ENCODE results near the gene SPRED1. TPM values are rescaled to one million over a fixed set of nuclear protein-coding genes. Genes with fewer than 3 reads are reported as not detected.
"Not testable (repeated sequence)": the region's sequence is repeated elsewhere in the genome, so short reads cannot be mapped to it uniquely, and the experiment has no call there.

SPRED1 gene
- total RNA-seq, 2 experiments from 2014 or later = 0.77 to 1.2 TPM

DNA sequence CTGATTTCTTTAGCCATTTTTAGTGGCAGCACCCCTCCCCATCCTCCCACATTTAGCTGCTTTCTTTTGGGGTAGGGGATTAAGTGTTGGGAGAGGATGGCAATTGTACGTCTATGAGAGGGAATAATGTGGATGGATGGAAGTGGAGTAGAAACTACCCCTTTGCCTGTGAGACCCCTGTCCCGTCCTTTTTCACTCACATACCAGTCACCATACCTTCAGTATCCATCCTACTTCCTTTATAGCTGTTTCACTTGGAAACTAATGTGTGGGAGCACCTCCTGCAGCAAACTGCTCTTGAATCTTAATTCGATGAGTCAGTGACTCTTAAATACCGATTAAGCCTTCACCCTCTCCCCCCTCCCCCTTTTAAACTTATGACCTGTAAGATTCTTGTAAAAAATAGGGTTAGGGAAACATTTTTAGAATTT, 730 bp downstream of the SPRED1 start:
- no peak for ATAC-seq (ENCODE audit: low read depth)
- H3K4me3 Mint-ChIP-seq = peak overlapping the region; percentile 83
- POLR2A ChIA-PET = no interaction called here
- H3K27me3 Mint-ChIP-seq = peaks cover 43% of the 10 kb centered on the region
- H3K27ac Mint-ChIP-seq = no peak overlapping the region
- no peaks in the 10 kb centered on the region for H3K36me3 Mint-ChIP-seq
- DNase-seq = no peak
- peaks cover 22% of the 10 kb centered on the region for H3K4me1 Mint-ChIP-seq
- H3K9me3 Mint-ChIP-seq = no peaks in the 10 kb centered on the region

DNA sequence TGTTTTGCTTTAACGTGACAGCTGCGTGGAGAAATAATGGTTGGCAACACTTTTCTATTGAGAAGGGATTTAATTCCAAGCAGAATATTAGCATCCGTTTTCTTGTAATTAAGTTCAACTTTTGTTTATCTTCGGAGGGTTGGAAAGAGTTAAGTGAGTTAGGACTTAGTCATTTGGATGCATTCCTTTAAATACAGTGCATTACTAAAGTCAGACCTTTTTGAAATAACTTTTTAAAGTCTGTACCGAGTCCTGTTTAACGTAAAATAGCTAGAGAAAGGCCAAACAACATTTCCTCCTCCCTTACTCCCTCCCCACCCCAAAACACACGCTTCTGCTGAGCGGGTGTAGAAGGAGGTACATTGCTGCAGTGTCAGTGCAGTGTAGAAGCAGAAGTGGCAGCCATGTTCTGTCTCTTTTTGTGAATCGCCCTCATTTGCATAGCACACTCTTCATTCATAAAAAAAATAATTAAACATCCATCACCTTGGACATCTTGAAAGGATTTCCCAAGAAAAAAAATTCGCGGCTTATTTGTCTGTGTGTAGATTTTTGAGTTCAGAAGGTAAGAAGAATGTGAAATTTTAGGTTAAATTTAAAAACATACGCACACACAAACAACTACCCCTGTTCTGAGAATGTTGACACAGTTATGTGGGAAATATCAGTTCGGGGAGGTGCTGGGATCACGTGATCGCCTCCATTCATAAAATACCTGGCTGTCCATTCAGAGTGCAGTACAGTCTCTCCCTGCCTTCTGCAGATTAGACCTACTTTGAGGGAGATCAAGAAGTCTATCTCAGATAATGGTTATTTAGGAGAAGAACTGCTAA, 1.6 kb downstream of the SPRED1 start:
- peak overlapping the region; percentile 83 for H3K4me3 Mint-ChIP-seq
- H3K4me1 Mint-ChIP-seq = peaks cover 22% of the 10 kb centered on the region
- DNase-seq (no peak), ATAC-seq (ENCODE audit: low read depth) (peak; percentile 52)
- no peak overlapping the region for H3K27ac Mint-ChIP-seq
- no peaks in the 10 kb centered on the region for H3K9me3 Mint-ChIP-seq
- peaks cover 37% of the 10 kb centered on the region for H3K27me3 Mint-ChIP-seq
- H3K36me3 Mint-ChIP-seq = no peaks in the 10 kb centered on the region
- POLR2A ChIA-PET = no interaction called here

DNA sequence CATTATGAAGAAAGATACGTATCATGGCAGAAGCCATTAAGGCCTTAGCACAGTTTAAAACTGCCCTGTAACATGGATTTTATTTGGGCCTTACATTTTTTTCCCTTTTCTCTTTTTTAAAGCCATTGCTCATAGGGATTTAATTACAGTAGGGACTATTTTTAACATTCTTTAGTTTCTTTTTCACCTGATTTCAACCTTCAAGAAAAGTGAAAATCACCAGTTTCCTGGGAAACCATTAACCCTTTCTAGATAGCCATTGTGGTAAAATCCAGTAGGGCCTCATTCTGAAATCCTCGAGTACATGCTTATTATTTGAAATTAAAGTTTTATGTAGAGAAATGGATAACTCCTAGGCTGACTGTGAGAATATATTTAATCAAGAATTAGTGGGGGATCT, 3.1 kb downstream of the SPRED1 start:
- ATAC-seq (ENCODE audit: low read depth) = no peak
- no peak overlapping the region for H3K27ac Mint-ChIP-seq
- no peak overlapping the region for H3K4me3 Mint-ChIP-seq
- no peak for DNase-seq
- H3K9me3 Mint-ChIP-seq = no peaks in the 10 kb centered on the region
- H3K4me1 Mint-ChIP-seq = peaks cover 22% of the 10 kb centered on the region
- peaks cover 26% of the 10 kb centered on the region for H3K27me3 Mint-ChIP-seq
- POLR2A ChIA-PET = no interaction called here
- H3K36me3 Mint-ChIP-seq = no peaks in the 10 kb centered on the region

DNA sequence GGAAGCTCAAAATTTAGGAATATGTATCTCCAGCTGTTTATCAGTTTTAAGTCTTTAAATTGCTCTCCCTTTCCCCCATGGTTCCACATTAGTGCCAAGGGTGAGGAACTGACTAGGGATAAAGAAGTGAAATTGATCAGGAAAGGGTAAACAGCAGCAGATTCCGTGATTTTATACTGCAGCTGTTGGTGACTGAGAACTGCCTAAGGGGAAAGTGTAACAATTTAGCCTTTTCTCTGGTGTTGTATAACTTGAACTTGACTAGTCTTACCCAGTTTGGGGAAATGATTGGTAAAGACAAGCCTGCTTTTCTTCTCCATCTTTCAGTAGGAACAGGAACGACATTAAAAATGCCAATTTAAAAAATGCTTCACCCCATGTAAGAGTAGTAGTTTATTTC, 5.0 kb downstream of the SPRED1 start:
- ATAC-seq (ENCODE audit: low read depth) (no peak), DNase-seq (no peak)
- no peaks in the 10 kb centered on the region for H3K9me3 Mint-ChIP-seq
- POLR2A ChIA-PET = no interaction called here
- peaks cover 16% of the 10 kb centered on the region for H3K27me3 Mint-ChIP-seq
- peaks cover 13% of the 10 kb centered on the region for H3K4me1 Mint-ChIP-seq
- H3K36me3 Mint-ChIP-seq = no peaks in the 10 kb centered on the region
- no peak overlapping the region for H3K27ac Mint-ChIP-seq
- H3K4me3 Mint-ChIP-seq = no peak overlapping the region

DNA sequence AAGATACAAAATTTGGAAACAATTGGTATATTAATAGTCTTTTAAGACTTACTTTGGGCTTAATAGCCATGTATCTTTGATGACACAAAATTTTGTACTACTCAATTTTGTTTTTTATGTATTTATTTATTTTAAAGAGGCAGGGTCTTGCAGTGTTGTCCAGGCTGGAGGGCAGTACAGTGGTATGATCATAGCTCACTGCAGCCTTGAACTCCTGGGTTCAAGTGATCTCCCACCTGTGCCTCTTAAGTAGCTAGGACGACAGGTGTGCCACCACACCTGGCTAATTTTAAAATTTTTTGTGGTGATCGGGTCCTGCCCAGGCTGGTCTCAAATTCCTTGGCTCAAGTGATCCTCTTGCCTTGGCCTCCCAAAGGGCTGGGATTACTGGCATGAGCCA, 6.5 kb downstream of the SPRED1 start:
- H3K27ac Mint-ChIP-seq = no peak overlapping the region
- DNase-seq (no peak), ATAC-seq (ENCODE audit: low read depth) (no peak)
- H3K4me3 Mint-ChIP-seq = no peak overlapping the region
- no peaks in the 10 kb centered on the region for H3K36me3 Mint-ChIP-seq
- peaks cover 4% of the 10 kb centered on the region for H3K4me1 Mint-ChIP-seq
- H3K27me3 Mint-ChIP-seq = peaks cover 7% of the 10 kb centered on the region
- H3K9me3 Mint-ChIP-seq = no peaks in the 10 kb centered on the region
- POLR2A ChIA-PET = no interaction called here

DNA sequence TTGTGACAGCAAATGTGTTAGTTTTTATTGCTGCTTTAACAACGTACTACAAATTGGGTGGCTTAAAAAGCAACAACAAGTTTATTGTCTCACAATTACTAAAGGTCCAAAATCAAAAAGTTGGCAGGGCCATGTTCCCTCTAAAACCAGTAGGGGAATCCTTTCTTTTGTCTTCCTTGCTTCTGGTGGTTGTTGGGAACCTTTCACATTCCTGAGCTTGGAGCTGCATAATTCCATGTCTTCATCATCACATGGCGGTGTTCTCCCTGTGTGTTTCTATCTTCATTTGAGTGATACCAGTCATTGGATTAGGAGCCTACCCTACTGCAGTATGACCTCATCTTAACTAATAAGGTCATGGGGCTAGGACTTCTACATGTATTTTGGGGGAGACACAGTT, 7.4 kb downstream of the SPRED1 start:
- Mint-ChIP-seq H3K4me3 (no peak overlapping the region), H3K9me3 (no peaks in the 10 kb centered on the region), H3K36me3 (no peaks in the 10 kb centered on the region), H3K4me1 (no peaks in the 10 kb centered on the region), H3K27me3 (peaks cover 7% of the 10 kb centered on the region), H3K27ac (no peak overlapping the region)
- DNase-seq (no peak), ATAC-seq (ENCODE audit: low read depth) (no peak)
- POLR2A ChIA-PET = no interaction called here

DNA sequence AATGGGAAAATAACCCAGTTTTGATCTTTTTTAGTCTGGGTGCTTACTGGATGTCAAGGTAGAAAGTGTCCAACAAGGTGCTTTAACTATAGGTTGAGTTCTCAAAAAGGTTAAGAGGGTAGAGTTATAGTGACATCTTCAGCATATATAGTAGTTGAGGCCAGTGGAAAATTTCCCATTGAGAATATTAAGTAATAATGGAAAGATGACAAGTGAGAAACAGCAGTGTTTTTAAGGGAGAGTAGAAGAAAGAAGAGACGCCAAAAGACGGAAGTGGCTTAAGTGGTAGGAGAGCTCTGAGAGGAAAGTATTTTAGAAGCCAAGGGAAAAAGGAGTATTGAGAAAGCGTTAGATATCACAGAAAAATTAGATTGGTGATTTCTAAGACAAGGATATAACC, 10.6 kb downstream of the SPRED1 start:
- Mint-ChIP-seq H3K4me3 (no peak overlapping the region), H3K36me3 (no peaks in the 10 kb centered on the region), H3K9me3 (no peaks in the 10 kb centered on the region), H3K27me3 (no peaks in the 10 kb centered on the region), H3K27ac (no peak overlapping the region), H3K4me1 (no peaks in the 10 kb centered on the region)
- POLR2A ChIA-PET = no interaction called here
- DNase-seq (no peak), ATAC-seq (ENCODE audit: low read depth) (no peak)

DNA sequence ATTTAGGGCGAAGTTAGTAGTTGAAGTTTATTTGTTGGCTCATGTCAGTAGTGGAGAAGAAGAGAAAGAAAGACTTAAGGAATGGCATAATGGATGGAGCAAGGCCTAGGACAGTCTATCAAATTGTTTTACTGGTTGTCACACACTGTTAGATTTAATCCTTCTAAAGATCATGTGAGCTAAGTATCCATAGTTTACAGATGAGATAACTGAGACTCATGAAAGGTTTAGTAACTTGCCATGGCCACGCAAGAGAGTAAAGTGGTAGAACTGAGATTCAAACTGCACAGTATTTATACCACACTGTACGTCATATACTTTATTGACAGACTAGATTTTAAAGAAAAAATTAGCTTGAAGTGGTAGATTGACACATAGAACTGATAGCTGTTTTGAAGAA, 11.4 kb downstream of the SPRED1 start:
- Mint-ChIP-seq H3K4me1 (no peaks in the 10 kb centered on the region), H3K4me3 (no peak overlapping the region), H3K9me3 (no peaks in the 10 kb centered on the region), H3K27me3 (no peaks in the 10 kb centered on the region), H3K27ac (no peak overlapping the region), H3K36me3 (no peaks in the 10 kb centered on the region)
- no peak for ATAC-seq (ENCODE audit: low read depth)
- DNase-seq = no peak
- POLR2A ChIA-PET = no interaction called here

DNA sequence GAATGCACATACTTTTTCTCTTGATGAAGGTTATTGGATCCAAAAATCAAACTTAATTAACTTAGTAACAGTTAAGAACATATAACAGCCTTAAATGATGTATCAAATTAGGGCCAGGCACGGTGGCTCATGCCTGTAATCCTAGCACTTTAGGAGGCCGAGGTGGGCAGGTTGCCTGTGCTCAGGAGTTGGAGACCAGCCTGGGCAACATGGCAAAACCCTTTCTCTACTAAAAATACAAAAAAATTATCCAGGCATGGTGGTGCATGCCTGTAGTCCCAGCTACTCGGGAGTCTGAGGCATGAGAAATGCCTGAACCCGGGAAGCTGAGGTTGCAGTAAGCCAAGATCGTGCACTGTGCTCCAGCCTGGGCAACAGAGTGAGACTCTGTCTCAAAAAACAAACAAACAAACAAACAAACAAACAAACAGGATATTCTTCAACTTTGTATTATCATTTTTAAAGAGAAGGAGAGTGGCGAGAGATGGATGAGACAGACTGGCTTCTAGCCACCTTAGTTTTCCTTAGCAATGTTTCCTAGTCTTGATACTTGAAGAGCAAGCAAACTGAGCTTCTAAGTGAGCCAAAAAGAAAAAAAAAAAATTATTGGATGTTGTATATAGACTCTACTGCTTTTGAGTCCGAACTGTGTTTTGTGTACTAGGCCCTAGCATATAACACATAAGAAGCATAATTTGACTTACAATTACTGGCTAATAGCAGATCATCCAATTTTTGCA, 13.8 kb downstream of the SPRED1 start:
- no peaks in the 10 kb centered on the region for H3K27me3 Mint-ChIP-seq
- H3K27ac Mint-ChIP-seq = peak overlapping the region; percentile 39
- H3K4me3 Mint-ChIP-seq = no peak overlapping the region
- no peaks in the 10 kb centered on the region for H3K4me1 Mint-ChIP-seq
- DNase-seq = no peak
- no peaks in the 10 kb centered on the region for H3K9me3 Mint-ChIP-seq
- no peaks in the 10 kb centered on the region for H3K36me3 Mint-ChIP-seq
- POLR2A ChIA-PET = no interaction called here
- no peak for ATAC-seq (ENCODE audit: low read depth)

DNA sequence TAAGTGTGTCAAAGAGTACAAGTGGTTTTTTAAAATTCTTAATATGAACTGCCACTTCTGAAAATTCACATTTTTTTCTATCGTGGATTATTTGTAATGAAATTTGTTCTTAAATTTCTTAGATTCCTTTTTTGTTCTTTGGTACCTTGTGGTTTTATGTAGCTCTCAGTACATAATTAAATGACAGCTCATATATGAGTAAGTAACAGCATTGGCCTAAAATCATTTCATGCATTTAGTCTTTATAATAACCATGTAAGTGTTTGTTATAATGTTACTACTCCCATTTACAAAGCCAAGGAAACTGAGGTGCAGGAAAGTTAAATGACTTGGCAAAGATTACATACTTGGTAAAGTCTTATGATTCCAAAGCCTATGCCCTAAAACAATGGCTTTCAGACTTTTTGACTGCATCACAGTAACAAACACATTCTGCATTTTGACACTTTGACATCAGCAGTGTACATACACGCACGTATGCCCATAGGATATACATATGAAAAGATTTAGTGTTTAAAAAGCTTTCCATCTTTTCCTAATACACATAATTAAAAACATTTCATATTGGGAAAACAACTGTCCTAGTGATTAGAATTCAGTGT, 14.9 kb downstream of the SPRED1 start:
- no peak overlapping the region for H3K27ac Mint-ChIP-seq
- no peak overlapping the region for H3K4me3 Mint-ChIP-seq
- no peaks in the 10 kb centered on the region for H3K4me1 Mint-ChIP-seq
- no peaks in the 10 kb centered on the region for H3K9me3 Mint-ChIP-seq
- ATAC-seq (ENCODE audit: low read depth) (no peak), DNase-seq (no peak)
- no peaks in the 10 kb centered on the region for H3K36me3 Mint-ChIP-seq
- POLR2A ChIA-PET = no interaction called here
- no peaks in the 10 kb centered on the region for H3K27me3 Mint-ChIP-seq

DNA sequence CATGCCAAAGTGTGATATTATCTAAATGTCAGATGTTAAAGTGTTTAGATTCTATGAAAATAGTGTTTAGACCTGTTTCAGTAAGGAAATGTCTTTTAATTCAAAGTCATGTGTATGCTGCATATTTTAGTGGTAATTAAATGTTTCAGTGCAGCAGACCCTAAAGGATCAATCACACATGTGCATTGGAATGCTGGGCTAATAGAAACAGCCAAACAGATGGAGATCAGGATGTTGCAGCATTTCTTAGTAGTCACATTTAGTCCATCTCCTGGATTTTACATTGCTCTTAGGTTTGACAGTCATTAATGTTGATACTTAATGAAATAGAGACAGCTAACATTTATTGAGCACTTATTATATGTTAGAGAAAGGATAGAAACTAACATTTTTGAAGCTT, 18.5 kb downstream of the SPRED1 start:
- Mint-ChIP-seq H3K4me1 (peaks cover 2% of the 10 kb centered on the region), H3K9me3 (no peaks in the 10 kb centered on the region), H3K27ac (no peak overlapping the region), H3K4me3 (no peak overlapping the region), H3K27me3 (peaks cover 5% of the 10 kb centered on the region), H3K36me3 (no peaks in the 10 kb centered on the region)
- no peak for ATAC-seq (ENCODE audit: low read depth)
- POLR2A ChIA-PET = no interaction called here
- DNase-seq = no peak

DNA sequence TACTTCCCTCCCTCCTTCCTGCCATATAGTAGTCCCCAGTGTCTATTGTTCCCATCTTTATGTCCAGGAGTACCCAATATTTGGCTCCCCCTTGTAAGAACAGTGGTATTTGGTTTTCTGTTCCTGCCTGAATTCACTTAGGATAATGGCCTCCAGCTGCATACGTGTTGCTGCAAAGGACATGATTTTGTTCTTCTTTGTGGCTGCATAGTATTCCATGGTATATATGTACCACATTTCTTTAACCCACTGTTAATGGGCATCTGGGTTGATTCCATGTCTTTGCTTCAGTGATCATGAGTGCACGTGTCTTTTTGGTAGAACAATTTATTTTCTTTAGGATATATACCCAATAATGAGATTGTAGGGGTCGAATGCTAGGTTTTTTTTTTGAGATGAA, 19.3 kb downstream of the SPRED1 start:
- Mint-ChIP-seq H3K4me1 (peaks cover 2% of the 10 kb centered on the region), H3K27me3 (peaks cover 5% of the 10 kb centered on the region), H3K27ac (no peak overlapping the region), H3K4me3 (no peak overlapping the region), H3K9me3 (no peaks in the 10 kb centered on the region), H3K36me3 (no peaks in the 10 kb centered on the region)
- no peak for DNase-seq
- POLR2A ChIA-PET = no interaction called here
- no peak for ATAC-seq (ENCODE audit: low read depth)

DNA sequence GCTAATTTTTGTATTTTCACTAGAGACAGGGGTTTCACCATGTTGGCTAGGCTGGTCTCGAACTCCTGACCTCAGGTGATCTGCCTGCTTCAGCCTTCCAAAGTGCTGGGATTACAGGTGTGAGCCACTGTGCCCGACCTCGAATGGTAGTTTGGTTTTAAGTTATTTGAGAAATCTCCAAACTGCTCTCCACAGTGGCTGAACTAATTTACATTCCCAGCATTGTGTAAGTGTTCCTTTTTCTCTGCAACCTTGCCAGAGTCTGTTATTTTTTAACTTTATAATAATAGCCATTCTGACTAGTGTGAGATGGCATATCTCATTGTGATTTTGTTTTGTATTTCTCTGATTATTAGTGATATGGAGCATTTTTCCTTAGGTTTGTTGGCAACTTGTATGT, 19.8 kb downstream of the SPRED1 start:
- H3K9me3 Mint-ChIP-seq; H3K36me3 Mint-ChIP-seq; DNase-seq; H3K27me3 Mint-ChIP-seq; ATAC-seq (ENCODE audit: low read depth); POLR2A ChIA-PET; H3K4me1 Mint-ChIP-seq; H3K27ac Mint-ChIP-seq; H3K4me3 Mint-ChIP-seq: not testable (repeated sequence)

DNA sequence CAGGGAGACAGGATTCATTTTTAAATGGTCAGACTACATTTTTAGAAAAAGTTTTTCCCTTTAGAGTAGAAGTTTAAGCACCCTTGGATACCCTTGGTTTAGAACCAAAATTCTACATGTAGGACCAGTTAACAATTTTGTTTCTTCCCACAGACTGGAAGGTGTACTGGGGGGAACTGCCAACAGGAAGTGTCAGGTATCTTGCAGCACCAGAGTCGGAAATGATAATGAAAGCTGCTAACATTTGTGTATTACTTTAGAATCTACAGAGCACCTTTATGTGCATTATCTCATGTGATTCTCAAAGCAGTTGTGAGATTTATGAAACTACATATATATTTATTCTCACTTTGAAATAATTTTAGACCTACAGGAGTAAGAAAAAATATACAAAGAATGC, 21.5 kb downstream of the SPRED1 start:
- peaks cover 5% of the 10 kb centered on the region for H3K27me3 Mint-ChIP-seq
- H3K27ac Mint-ChIP-seq = no peak overlapping the region
- peaks cover 2% of the 10 kb centered on the region for H3K4me1 Mint-ChIP-seq
- H3K9me3 Mint-ChIP-seq = no peaks in the 10 kb centered on the region
- DNase-seq (no peak), ATAC-seq (ENCODE audit: low read depth) (no peak)
- H3K36me3 Mint-ChIP-seq = no peaks in the 10 kb centered on the region
- no peak overlapping the region for H3K4me3 Mint-ChIP-seq
- POLR2A ChIA-PET = no interaction called here

Measured in activated naive CD8-positive, alpha-beta T cell treated with anti-CD3 and anti-CD28 coated beads, Interleukin-2, amount 10 ng/mL, durations not matched to agents 7 days and 5 days (primary cell).